Activated CD4-positive, alpha-beta memory T cell treated with anti-CD3 and anti-CD28 coated beads, Interleukin-2, amount 10 ng/mL, durations not matched to agents 7 days and 5 days (primary cell): ENCODE results near the gene TNFRSF25. TPM values are rescaled to one million over a fixed set of nuclear protein-coding genes. Genes with fewer than 3 reads are reported as not detected.
"Not testable (repeated sequence)": the region's sequence is repeated elsewhere in the genome, so short reads cannot be mapped to it uniquely, and the experiment has no call there.

Experiments used
- CTCF ChIA-PET: fragments of 350-600 bp; sonication (Branson Sonifier 250); formaldehyde crosslinking; loops from one replicate; lab custom pipeline; 2021; ENCODE audit warnings: antibody characterized with exemption, inconsistent platforms; lab: Charles Lee
- POLR2A ChIA-PET: fragments of 350-600 bp; sonication (Branson Sonifier 250); formaldehyde crosslinking; loops from one replicate; lab custom pipeline; 2021; ENCODE audit warnings: antibody characterized with exemption; lab: Charles Lee
- DNase-seq: peaks from one replicate; pipeline ENCODE4 v3.0.0-alpha.2; 2020
- H3K27ac Mint-ChIP-seq: one replicate; pipeline ENCODE4 v1.8.0; 2021; ENCODE audit warnings: mild to moderate bottlenecking, mixed read lengths
- H3K27me3 Mint-ChIP-seq: one replicate; pipeline ENCODE4 v1.8.0; 2021; ENCODE audit warnings: mixed read lengths
- H3K36me3 Mint-ChIP-seq: one replicate; pipeline ENCODE4 v1.8.0; 2021; ENCODE audit warnings: low read depth, mixed read lengths
- H3K4me1 Mint-ChIP-seq: one replicate; pipeline ENCODE4 v1.8.0; 2021; ENCODE audit warnings: mixed read lengths
- H3K4me3 Mint-ChIP-seq: one replicate; pipeline ENCODE4 v1.8.0; 2021; ENCODE audit warnings: mild to moderate bottlenecking, mixed read lengths
- H3K9me3 Mint-ChIP-seq: one replicate; pipeline ENCODE4 v1.8.0; 2021; ENCODE audit warnings: mixed read lengths
- total RNA-seq, 2 experiments: library from RNA; stranded (reverse); gene quantifications; one replicate each; pipeline ENCODE4 v1.2.3, GENCODE V29; 2021

The TNFRSF25 gene
- total RNA-seq, 2 experiments from 2014 or later = 82.9 to 85.1 TPM

GRCh38 chr1:6450943-6451373 is 15.0 kb downstream of the TNFRSF25 start:
- no peaks in the 10 kb centered on the region for H3K9me3 Mint-ChIP-seq

GRCh38 chr1:6450486-6450885 is 15.5 kb downstream of the TNFRSF25 start:
- H3K27me3 Mint-ChIP-seq = peaks cover 61% of the 10 kb centered on the region
- H3K27ac Mint-ChIP-seq, H3K9me3 Mint-ChIP-seq, H3K4me3 Mint-ChIP-seq, DNase-seq, H3K36me3 Mint-ChIP-seq: not testable (repeated sequence)
- POLR2A ChIA-PET = interaction anchor here (3.0 kb wide), 1 partner anchor 9 kb away, joined by 15 read pairs; no protein-coding TSS in a partner anchor
- peaks cover 17% of the 10 kb centered on the region for H3K4me1 Mint-ChIP-seq
- CTCF ChIA-PET = interaction anchor here (0.6 to 1.4 kb wide), 2 partner anchors 23 to 71 kb away, joined by 3 read pairs; no protein-coding TSS in a partner anchor

More at GRCh38 chr1:6450943-6451373, 15.0 kb downstream of the TNFRSF25 start:
- ChIA-PET POLR2A (interaction anchor here (3.0 kb wide), 1 partner anchor 9 kb away, joined by 15 read pairs; no protein-coding TSS in a partner anchor), CTCF (interaction anchor here (0.6 kb wide), 1 partner anchor 71 kb away, joined by 3 read pairs; no protein-coding TSS in a partner anchor)
- Mint-ChIP-seq H3K27ac (no peak overlapping the region), H3K27me3 (peaks cover 61% of the 10 kb centered on the region), H3K4me1 (peaks cover 17% of the 10 kb centered on the region), H3K4me3 (no peak overlapping the region), H3K36me3 (no peaks in the 10 kb centered on the region)
- no peak for DNase-seq

GRCh38 chr1:6450005-6450450 is 15.9 kb downstream of the TNFRSF25 start:
- Mint-ChIP-seq H3K9me3 (no peaks in the 10 kb centered on the region), H3K27ac (no peak overlapping the region), H3K36me3 (no peaks in the 10 kb centered on the region), H3K27me3 (peaks cover 62% of the 10 kb centered on the region), H3K4me1 (peaks cover 17% of the 10 kb centered on the region), H3K4me3 (no peak overlapping the region)
- no peak for DNase-seq
- POLR2A ChIA-PET = interaction anchor here (1.0 to 3.0 kb wide), 2 partner anchors 10 to 13 kb away, joined by 3 to 15 read pairs; no protein-coding TSS in a partner anchor
- CTCF ChIA-PET = interaction anchor here (0.6 to 1.4 kb wide), 4 partner anchors 9 to 56 kb away, joined by 3 to 4 read pairs (median 3); no protein-coding TSS in a partner anchor

- CTCF ChIA-PET = interaction anchor here (0.6 to 1.4 kb wide), 3 partner anchors 9 to 24 kb away, joined by 3 read pairs; no protein-coding TSS in a partner anchor
- no peaks in the 10 kb centered on the region for H3K9me3 Mint-ChIP-seq
- H3K36me3 Mint-ChIP-seq = no peaks in the 10 kb centered on the region
- H3K27me3 Mint-ChIP-seq = peaks cover 61% of the 10 kb centered on the region
- H3K27ac Mint-ChIP-seq = no peak overlapping the region
- peaks cover 14% of the 10 kb centered on the region for H3K4me1 Mint-ChIP-seq
- H3K4me3 Mint-ChIP-seq = no peak overlapping the region
- no peak for DNase-seq
- POLR2A ChIA-PET = interaction anchor here (1.0 to 3.0 kb wide), 2 partner anchors 11 to 14 kb away, joined by 3 to 15 read pairs; no protein-coding TSS in a partner anchor
Observed at GRCh38 chr1:6448749-6449631, 17.0 kb downstream of the TNFRSF25 start.

- no peak overlapping the region for H3K4me3 Mint-ChIP-seq
- no peaks in the 10 kb centered on the region for H3K9me3 Mint-ChIP-seq
- H3K4me1 Mint-ChIP-seq = peaks cover 9% of the 10 kb centered on the region
- H3K27ac Mint-ChIP-seq = no peak overlapping the region
- DNase-seq = no peak
- no peaks in the 10 kb centered on the region for H3K36me3 Mint-ChIP-seq
- ChIA-PET POLR2A (no interaction called here), CTCF (interaction anchor here (0.6 to 1.6 kb wide), 3 partner anchors 12 to 25 kb away, joined by 4 to 6 read pairs (median 5); no protein-coding TSS in a partner anchor)
- H3K27me3 Mint-ChIP-seq = peaks cover 52% of the 10 kb centered on the region
Observed at GRCh38 chr1:6447818-6448748, 17.9 kb downstream of the TNFRSF25 start.

GRCh38 chr1:6447016-6447817 is 18.8 kb downstream of the TNFRSF25 start:
- Mint-ChIP-seq H3K4me1 (peaks cover 9% of the 10 kb centered on the region), H3K4me3 (no peak overlapping the region), H3K27ac (no peak overlapping the region), H3K9me3 (no peaks in the 10 kb centered on the region), H3K36me3 (no peaks in the 10 kb centered on the region), H3K27me3 (peaks cover 48% of the 10 kb centered on the region)
- no peak for DNase-seq
- CTCF ChIA-PET = interaction anchor here (0.6 to 1.6 kb wide), 4 partner anchors 9 to 26 kb away, joined by 3 to 6 read pairs (median 4); no protein-coding TSS in a partner anchor
- POLR2A ChIA-PET = interaction anchor here (1.3 kb wide), 1 partner anchor 26 kb away, joined by 3 read pairs; no protein-coding TSS in a partner anchor

- Mint-ChIP-seq H3K36me3 (no peaks in the 10 kb centered on the region), H3K4me1 (peaks cover 9% of the 10 kb centered on the region), H3K9me3 (no peaks in the 10 kb centered on the region), H3K27ac (no peak overlapping the region), H3K4me3 (no peak overlapping the region), H3K27me3 (peaks cover 50% of the 10 kb centered on the region)
- ChIA-PET POLR2A (interaction anchor here (1.3 kb wide), 1 partner anchor 25 kb away, joined by 3 read pairs; no protein-coding TSS in a partner anchor), CTCF (interaction anchor here (1.3 to 1.5 kb wide), 2 partner anchors 8 to 32 kb away, joined by 3 read pairs; no protein-coding TSS in a partner anchor)
- DNase-seq = no peak
Observed at GRCh38 chr1:6446665-6447015, 19.3 kb downstream of the TNFRSF25 start.

GRCh38 chr1:6445929-6446328 is 20.0 kb downstream of the TNFRSF25 start:
- H3K9me3 Mint-ChIP-seq, H3K27ac Mint-ChIP-seq, DNase-seq, H3K4me3 Mint-ChIP-seq, POLR2A ChIA-PET, H3K36me3 Mint-ChIP-seq: not testable (repeated sequence)
- Mint-ChIP-seq H3K4me1 (peaks cover 12% of the 10 kb centered on the region), H3K27me3 (peaks cover 51% of the 10 kb centered on the region)
- CTCF ChIA-PET = interaction anchor here (1.0 to 1.5 kb wide), 2 partner anchors 32 to 49 kb away, joined by 3 read pairs; no protein-coding TSS in a partner anchor

- ChIA-PET CTCF (interaction anchor here (1.0 to 1.5 kb wide), 3 partner anchors 33 to 96 kb away, joined by 3 read pairs; no protein-coding TSS in a partner anchor), POLR2A (no interaction called here)
- Mint-ChIP-seq H3K9me3 (no peaks in the 10 kb centered on the region), H3K4me3 (no peak overlapping the region), H3K4me1 (peaks cover 12% of the 10 kb centered on the region), H3K36me3 (no peaks in the 10 kb centered on the region), H3K27me3 (peaks cover 45% of the 10 kb centered on the region), H3K27ac (no peak overlapping the region)
- peak; percentile 60 for DNase-seq
Observed at GRCh38 chr1:6445062-6445763, 20.8 kb downstream of the TNFRSF25 start.

GRCh38 chr1:6444377-6444776 is 21.6 kb downstream of the TNFRSF25 start:
- Mint-ChIP-seq H3K9me3 (no peaks in the 10 kb centered on the region), H3K4me3 (no peak overlapping the region), H3K4me1 (peaks cover 9% of the 10 kb centered on the region), H3K27ac (no peak overlapping the region), H3K27me3 (peaks cover 41% of the 10 kb centered on the region), H3K36me3 (no peaks in the 10 kb centered on the region)
- POLR2A ChIA-PET = no interaction called here
- CTCF ChIA-PET = interaction anchor here (1.0 kb wide), 1 partner anchor 96 kb away, joined by 3 read pairs; no protein-coding TSS in a partner anchor
- no peak for DNase-seq
